WTC11 (cell line): ENCODE measurements around the gene ZNF329. TPM values are rescaled to one million over a fixed set of nuclear protein-coding genes. Genes with fewer than 3 reads are reported as not detected.
A peak's percentile ranks its signal among the peaks of the same experiment; 100 is the strongest.

ENCODE experiments used
- ARID4B ChIP-seq: sonication (generic); formaldehyde crosslinking; IDR thresholded peaks from 2 replicates; pipeline ENCODE4 v1.8.0; 2023; ENCODE audit warnings: missing genetic modification reagents, mild to moderate bottlenecking, borderline replicate concordance
- FOXK1 ChIP-seq: sonication (generic); formaldehyde crosslinking; IDR thresholded peaks from 2 replicates; pipeline ENCODE4 v1.8.0; 2022; ENCODE audit warnings: mild to moderate bottlenecking, moderate library complexity, missing genetic modification reagents
- MXD4 ChIP-seq: fragments of 250-450 bp; sonication (Bioruptor Pico); IDR thresholded peaks from 2 replicates; pipeline ENCODE4 v1.8.0; 2021; ENCODE audit warnings: mild to moderate bottlenecking, moderate library complexity, borderline replicate concordance
- NFATC4 ChIP-seq: fragments of 250-450 bp; sonication (Bioruptor Pico); IDR thresholded peaks from 2 replicates; pipeline ENCODE4 v1.9.0; 2021; ENCODE audit warnings: mild to moderate bottlenecking
- NFE2L1 ChIP-seq: sonication (generic); formaldehyde crosslinking; IDR thresholded peaks from 2 replicates; pipeline ENCODE4 v1.8.1; 2023; ENCODE audit warnings: missing genetic modification reagents
- OVOL2 ChIP-seq: fragments of 250-450 bp; sonication (Bioruptor Pico); IDR thresholded peaks from 2 replicates; pipeline ENCODE4 v1.9.0; 2021; ENCODE audit warnings: mild to moderate bottlenecking, borderline replicate concordance
- PREB ChIP-seq: sonication (generic); formaldehyde crosslinking; IDR thresholded peaks from 2 replicates; pipeline ENCODE4 v1.8.1; 2022; ENCODE audit warnings: mild to moderate bottlenecking, missing genetic modification reagents, moderate library complexity, borderline replicate concordance
- SP1 ChIP-seq: sonication (generic); formaldehyde crosslinking; conservative IDR thresholded peaks from 2 replicates; pipeline ENCODE4 v1.8.1; 2022; ENCODE audit warnings: missing genetic modification reagents
- ZMAT4 ChIP-seq: fragments of 250-450 bp; sonication (Bioruptor Pico); IDR thresholded peaks from 2 replicates; pipeline ENCODE4 v1.9.0; 2021; ENCODE audit warnings: mild to moderate bottlenecking
- ZNF138 ChIP-seq: sonication (generic); formaldehyde crosslinking; conservative IDR thresholded peaks from 2 replicates; pipeline ENCODE4 v1.8.1; 2022; ENCODE audit warnings: mild to moderate bottlenecking, moderate library complexity, missing genetic modification reagents
- ZNF281 ChIP-seq: sonication (generic); formaldehyde crosslinking; IDR thresholded peaks from 2 replicates; pipeline ENCODE4 v1.8.0; 2023; ENCODE audit warnings: mild to moderate bottlenecking, missing genetic modification reagents
- ZNF317 ChIP-seq: sonication (generic); formaldehyde crosslinking; IDR thresholded peaks from 2 replicates; pipeline ENCODE4 v1.8.1; 2023; ENCODE audit warnings: low read depth, mild to moderate bottlenecking, moderate library complexity, missing genetic modification reagents, borderline replicate concordance
- ZNF416 ChIP-seq: fragments of 250-450 bp; sonication (Bioruptor Pico); IDR thresholded peaks from 2 replicates; pipeline ENCODE4 v1.9.0; 2021; ENCODE audit warnings: mild to moderate bottlenecking, inconsistent platforms
- ZNF512 ChIP-seq: sonication (generic); formaldehyde crosslinking; IDR thresholded peaks from 2 replicates; pipeline ENCODE4 v1.8.1; 2022; ENCODE audit warnings: missing genetic modification reagents, borderline replicate concordance
- total RNA-seq: library from RNA; stranded (reverse); gene quantifications from 3 replicates; pipeline ENCODE4 v1.2.3, GENCODE V29; 2021
- TF ChIP-seq, protein P1 (sequence below): sonication (generic); formaldehyde crosslinking; IDR thresholded peaks from 2 replicates; pipeline ENCODE4 v1.8.1; 2023; ENCODE audit warnings: mild to moderate bottlenecking, moderate library complexity, missing genetic modification reagents
- TF ChIP-seq, protein P2 (sequence below): fragments of 250-450 bp; sonication (Bioruptor Pico); IDR thresholded peaks from 2 replicates; pipeline ENCODE4 v1.9.0; 2021; ENCODE audit warnings: mild to moderate bottlenecking, borderline replicate concordance
- TF ChIP-seq, protein P3 (sequence below): sonication (generic); formaldehyde crosslinking; conservative IDR thresholded peaks from 2 replicates; pipeline ENCODE4 v1.8.1; 2023; ENCODE audit warnings: mild to moderate bottlenecking, low read depth, missing genetic modification reagents, moderate library complexity

The ZNF329 gene
- total RNA-seq, 1 experiment from 2014 or later: 16.3 TPM

DNA sequence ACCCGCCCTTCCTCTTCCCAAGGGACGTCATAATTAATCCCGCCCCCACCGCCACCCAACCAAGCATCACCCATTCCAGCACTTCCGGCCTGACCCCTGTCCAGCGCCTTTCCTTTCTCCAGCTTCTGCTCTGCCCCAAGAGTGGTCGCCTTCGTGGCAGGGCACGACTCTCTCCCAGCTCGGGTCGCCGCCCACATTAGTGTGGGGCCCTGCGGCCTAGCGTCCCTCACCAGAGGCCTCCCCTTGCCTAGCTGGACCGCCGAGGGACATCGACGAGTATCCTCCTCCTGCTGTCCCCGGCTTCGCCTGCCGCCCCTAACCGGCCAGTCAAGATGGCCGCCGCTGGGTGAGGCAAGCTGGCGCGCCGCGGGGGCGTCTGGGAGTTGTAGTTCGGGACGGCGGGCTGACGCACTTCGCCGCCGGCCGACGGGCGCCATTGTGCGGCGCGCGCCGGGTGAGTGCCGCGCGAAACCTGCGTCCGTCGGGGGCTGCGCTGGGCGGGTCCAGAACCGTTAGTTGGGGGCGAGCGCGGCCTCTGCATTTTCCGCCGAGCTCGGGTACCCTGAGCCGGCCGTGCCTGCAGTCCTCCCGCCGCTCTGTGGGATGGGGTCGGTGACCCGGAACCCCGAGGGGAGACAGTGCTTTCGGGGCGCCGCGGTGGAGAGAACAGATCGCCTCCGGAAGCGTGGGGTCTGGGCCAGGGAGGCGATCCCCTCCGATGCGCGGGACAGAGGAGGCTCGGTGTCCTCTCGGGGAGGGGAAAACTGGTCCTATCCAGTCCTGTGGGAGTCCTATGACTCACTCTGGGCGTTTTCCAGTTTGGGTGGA lies 32.6 kb upstream of the ZNF329 start, which contains the start of gene ZNF274 (continued):
- TF ChIP-seq, protein P1, sequence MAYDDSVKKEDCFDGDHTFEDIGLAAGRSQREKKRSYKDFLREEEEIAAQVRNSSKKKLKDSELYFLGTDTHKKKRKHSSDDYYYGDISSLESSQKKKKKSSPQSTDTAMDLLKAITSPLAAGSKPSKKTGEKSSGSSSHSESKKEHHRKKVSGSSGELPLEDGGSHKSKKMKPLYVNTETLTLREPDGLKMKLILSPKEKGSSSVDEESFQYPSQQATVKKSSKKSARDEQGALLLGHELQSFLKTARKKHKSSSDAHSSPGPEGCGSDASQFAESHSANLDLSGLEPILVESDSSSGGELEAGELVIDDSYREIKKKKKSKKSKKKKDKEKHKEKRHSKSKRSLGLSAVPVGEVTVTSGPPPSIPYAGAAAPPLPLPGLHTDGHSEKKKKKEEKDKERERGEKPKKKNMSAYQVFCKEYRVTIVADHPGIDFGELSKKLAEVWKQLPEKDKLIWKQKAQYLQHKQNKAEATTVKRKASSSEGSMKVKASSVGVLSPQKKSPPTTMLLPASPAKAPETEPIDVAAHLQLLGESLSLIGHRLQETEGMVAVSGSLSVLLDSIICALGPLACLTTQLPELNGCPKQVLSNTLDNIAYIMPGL (CRISPR knock-in tag): peak; percentile 94
- TF ChIP-seq ZMAT4 (CRISPR knock-in tag): no peak
- TF ChIP-seq FOXK1 (CRISPR knock-in tag): peak; percentile 83
- TF ChIP-seq, protein P2, sequence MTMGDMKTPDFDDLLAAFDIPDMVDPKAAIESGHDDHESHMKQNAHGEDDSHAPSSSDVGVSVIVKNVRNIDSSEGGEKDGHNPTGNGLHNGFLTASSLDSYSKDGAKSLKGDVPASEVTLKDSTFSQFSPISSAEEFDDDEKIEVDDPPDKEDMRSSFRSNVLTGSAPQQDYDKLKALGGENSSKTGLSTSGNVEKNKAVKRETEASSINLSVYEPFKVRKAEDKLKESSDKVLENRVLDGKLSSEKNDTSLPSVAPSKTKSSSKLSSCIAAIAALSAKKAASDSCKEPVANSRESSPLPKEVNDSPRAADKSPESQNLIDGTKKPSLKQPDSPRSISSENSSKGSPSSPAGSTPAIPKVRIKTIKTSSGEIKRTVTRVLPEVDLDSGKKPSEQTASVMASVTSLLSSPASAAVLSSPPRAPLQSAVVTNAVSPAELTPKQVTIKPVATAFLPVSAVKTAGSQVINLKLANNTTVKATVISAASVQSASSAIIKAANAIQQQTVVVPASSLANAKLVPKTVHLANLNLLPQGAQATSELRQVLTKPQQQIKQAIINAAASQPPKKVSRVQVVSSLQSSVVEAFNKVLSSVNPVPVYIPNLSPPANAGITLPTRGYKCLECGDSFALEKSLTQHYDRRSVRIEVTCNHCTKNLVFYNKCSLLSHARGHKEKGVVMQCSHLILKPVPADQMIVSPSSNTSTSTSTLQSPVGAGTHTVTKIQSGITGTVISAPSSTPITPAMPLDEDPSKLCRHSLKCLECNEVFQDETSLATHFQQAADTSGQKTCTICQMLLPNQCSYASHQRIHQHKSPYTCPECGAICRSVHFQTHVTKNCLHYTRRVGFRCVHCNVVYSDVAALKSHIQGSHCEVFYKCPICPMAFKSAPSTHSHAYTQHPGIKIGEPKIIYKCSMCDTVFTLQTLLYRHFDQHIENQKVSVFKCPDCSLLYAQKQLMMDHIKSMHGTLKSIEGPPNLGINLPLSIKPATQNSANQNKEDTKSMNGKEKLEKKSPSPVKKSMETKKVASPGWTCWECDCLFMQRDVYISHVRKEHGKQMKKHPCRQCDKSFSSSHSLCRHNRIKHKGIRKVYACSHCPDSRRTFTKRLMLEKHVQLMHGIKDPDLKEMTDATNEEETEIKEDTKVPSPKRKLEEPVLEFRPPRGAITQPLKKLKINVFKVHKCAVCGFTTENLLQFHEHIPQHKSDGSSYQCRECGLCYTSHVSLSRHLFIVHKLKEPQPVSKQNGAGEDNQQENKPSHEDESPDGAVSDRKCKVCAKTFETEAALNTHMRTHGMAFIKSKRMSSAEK: no peak
- TF ChIP-seq MXD4 (CRISPR knock-in tag): no peak
- no peak for TF ChIP-seq NFE2L1 (CRISPR knock-in tag)
- peak; percentile 97 for TF ChIP-seq ARID4B (CRISPR knock-in tag)
- TF ChIP-seq ZNF138 (CRISPR knock-in tag): no peak
- no peak for TF ChIP-seq PREB (CRISPR knock-in tag)
- TF ChIP-seq ZNF416 (CRISPR knock-in tag): no peak
- no peak for TF ChIP-seq ZNF281
- TF ChIP-seq, protein P3, sequence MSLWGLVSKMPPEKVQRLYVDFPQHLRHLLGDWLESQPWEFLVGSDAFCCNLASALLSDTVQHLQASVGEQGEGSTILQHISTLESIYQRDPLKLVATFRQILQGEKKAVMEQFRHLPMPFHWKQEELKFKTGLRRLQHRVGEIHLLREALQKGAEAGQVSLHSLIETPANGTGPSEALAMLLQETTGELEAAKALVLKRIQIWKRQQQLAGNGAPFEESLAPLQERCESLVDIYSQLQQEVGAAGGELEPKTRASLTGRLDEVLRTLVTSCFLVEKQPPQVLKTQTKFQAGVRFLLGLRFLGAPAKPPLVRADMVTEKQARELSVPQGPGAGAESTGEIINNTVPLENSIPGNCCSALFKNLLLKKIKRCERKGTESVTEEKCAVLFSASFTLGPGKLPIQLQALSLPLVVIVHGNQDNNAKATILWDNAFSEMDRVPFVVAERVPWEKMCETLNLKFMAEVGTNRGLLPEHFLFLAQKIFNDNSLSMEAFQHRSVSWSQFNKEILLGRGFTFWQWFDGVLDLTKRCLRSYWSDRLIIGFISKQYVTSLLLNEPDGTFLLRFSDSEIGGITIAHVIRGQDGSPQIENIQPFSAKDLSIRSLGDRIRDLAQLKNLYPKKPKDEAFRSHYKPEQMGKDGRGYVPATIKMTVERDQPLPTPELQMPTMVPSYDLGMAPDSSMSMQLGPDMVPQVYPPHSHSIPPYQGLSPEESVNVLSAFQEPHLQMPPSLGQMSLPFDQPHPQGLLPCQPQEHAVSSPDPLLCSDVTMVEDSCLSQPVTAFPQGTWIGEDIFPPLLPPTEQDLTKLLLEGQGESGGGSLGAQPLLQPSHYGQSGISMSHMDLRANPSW (CRISPR knock-in tag): no peak
- TF ChIP-seq NFATC4 (CRISPR knock-in tag): 0 out of 2 replicates have a peak, but pooled peaks have one; percentile 42
- TF ChIP-seq ZNF512: no peak
- no peak for TF ChIP-seq OVOL2 (CRISPR knock-in tag)
- no peak for TF ChIP-seq ZNF317 (CRISPR knock-in tag)
- peak; percentile 85 for TF ChIP-seq SP1 (CRISPR knock-in tag)
